SK-N-SH treated with all-trans-retinoic acid at 6 μM for 48 hours (cell line): Measurements from ENCODE around the gene RAB25.

Experiments used
- ATAC-seq: fragments of 200-7000 bp; cut with Tn5 transposase; 3 replicates; pipeline ENCODE4 v1.9.1; 2020; ENCODE audit warnings: mild to moderate bottlenecking, moderate library complexity
- ARNTL ChIP-seq: fragments of 450-650 bp; formaldehyde crosslinking; IDR thresholded peaks from 2 replicates; pipeline ENCODE4 v1.5.0; 2020; ENCODE audit warnings: low read depth, mild to moderate bottlenecking, moderate library complexity, borderline replicate concordance
- BACH2 ChIP-seq: fragments of 250-450 bp; sonication (Bioruptor Pico); IDR thresholded peaks from 2 replicates; pipeline ENCODE4 v1.9.0; 2021; ENCODE audit warnings: mild to moderate bottlenecking, borderline replicate concordance
- CREB5 ChIP-seq: fragments of 250-450 bp; sonication (Bioruptor Pico); IDR thresholded peaks from 2 replicates; pipeline ENCODE4 v1.5.1; 2020; ENCODE audit warnings: low read depth, mild to moderate bottlenecking, moderate library complexity
- CSDC2 ChIP-seq: fragments of 250-450 bp; sonication (Bioruptor Pico); IDR thresholded peaks from 2 replicates; pipeline ENCODE4 v1.5.0; 2020; ENCODE audit warnings: mild to moderate bottlenecking, moderate library complexity
- CSRNP3 ChIP-seq: fragments of 250-450 bp; sonication (Bioruptor Pico); IDR thresholded peaks from 2 replicates; pipeline ENCODE4 v1.5.1; 2021; ENCODE audit warnings: mild to moderate bottlenecking, moderate library complexity
- ESRRG ChIP-seq: fragments of 250-450 bp; sonication (Bioruptor Pico); IDR thresholded peaks from 2 replicates; pipeline ENCODE4 v1.6.1; 2021; ENCODE audit warnings: mild to moderate bottlenecking
- GLIS3 ChIP-seq: fragments of 250-450 bp; sonication (Bioruptor Pico); IDR thresholded peaks from 2 replicates; pipeline ENCODE4 v1.5.0; 2020; ENCODE audit warnings: mild to moderate bottlenecking, moderate library complexity
- ISL1 ChIP-seq: fragments of 250-450 bp; sonication (Bioruptor Pico); IDR thresholded peaks from 2 replicates; pipeline ENCODE4 v2.1.2; 2022; ENCODE audit warnings: mild to moderate bottlenecking, moderate library complexity
- OSR1 ChIP-seq: fragments of 250-450 bp; sonication (Bioruptor Pico); IDR thresholded peaks from 2 replicates; pipeline ENCODE4 v1.8.0; 2022; ENCODE audit warnings: moderate library complexity, mild to moderate bottlenecking, inconsistent platforms
- PPARA ChIP-seq: fragments of 250-450 bp; sonication (Bioruptor Pico); IDR thresholded peaks from 2 replicates; pipeline ENCODE4 v1.5.0; 2020; ENCODE audit warnings: mild to moderate bottlenecking, borderline replicate concordance
- RARB ChIP-seq: fragments of 250-450 bp; sonication (Bioruptor Pico); IDR thresholded peaks from 2 replicates; pipeline ENCODE4 v1.8.0; 2021; ENCODE audit warnings: mild to moderate bottlenecking, moderate library complexity
- SNAI2 ChIP-seq: fragments of 250-450 bp; sonication (Bioruptor Pico); IDR thresholded peaks from 2 replicates; pipeline ENCODE4 v1.5.0; 2020; ENCODE audit warnings: mild to moderate bottlenecking, moderate library complexity
- TOX ChIP-seq: fragments of 250-450 bp; sonication (Bioruptor Pico); IDR thresholded peaks from 2 replicates; pipeline ENCODE4 v1.8.0; 2021; ENCODE audit warnings: mild to moderate bottlenecking, moderate library complexity, borderline replicate concordance
- ZC3H10 ChIP-seq: fragments of 250-450 bp; sonication (Bioruptor Pico); IDR thresholded peaks from 2 replicates; pipeline ENCODE4 v1.5.1; 2021; ENCODE audit warnings: mild to moderate bottlenecking, moderate library complexity
- ZFP3 ChIP-seq: fragments of 250-450 bp; sonication (Bioruptor Pico); IDR thresholded peaks from 2 replicates; pipeline ENCODE4 v1.5.0; 2020; ENCODE audit warnings: mild to moderate bottlenecking, moderate library complexity
- ZFP30 ChIP-seq: fragments of 450-650 bp; formaldehyde crosslinking; IDR thresholded peaks from 2 replicates; pipeline ENCODE4 v1.5.0; 2022; ENCODE audit warnings: mild to moderate bottlenecking, moderate library complexity
- ZNF565 ChIP-seq: fragments of 450-650 bp; formaldehyde crosslinking; conservative IDR thresholded peaks from 2 replicates; pipeline ENCODE4 v1.5.0; 2020; ENCODE audit warnings: low read depth, mild to moderate bottlenecking, moderate library complexity
- ZNF70 ChIP-seq: fragments of 450-650 bp; formaldehyde crosslinking; IDR thresholded peaks from 2 replicates; pipeline ENCODE4 v1.5.0; 2020; ENCODE audit warnings: mild to moderate bottlenecking, moderate library complexity
- TF ChIP-seq, protein P1 (sequence below): fragments of 250-450 bp; sonication (Bioruptor Pico); IDR thresholded peaks from 2 replicates; pipeline ENCODE4 v1.8.0; 2021; ENCODE audit warnings: low read depth, mild to moderate bottlenecking, moderate library complexity, borderline replicate concordance
- TF ChIP-seq, protein P2 (sequence below): fragments of 250-450 bp; sonication (Bioruptor Pico); IDR thresholded peaks from 2 replicates; pipeline ENCODE4 v1.5.0; 2020; ENCODE audit warnings: mild to moderate bottlenecking, moderate library complexity

The RAB25 gene

GRCh38 chr1:156077430-156077760 lies 16.4 kb downstream of the RAB25 start:
- TF ChIP-seq GLIS3 = no peak
- TF ChIP-seq CSRNP3 (CRISPR knock-in tag) = no peak
- no peak for TF ChIP-seq SNAI2
- no peak for TF ChIP-seq ZNF70
- TF ChIP-seq ESRRG = no peak
- TF ChIP-seq ZC3H10 (CRISPR knock-in tag) = no peak
- TF ChIP-seq, protein P1, sequence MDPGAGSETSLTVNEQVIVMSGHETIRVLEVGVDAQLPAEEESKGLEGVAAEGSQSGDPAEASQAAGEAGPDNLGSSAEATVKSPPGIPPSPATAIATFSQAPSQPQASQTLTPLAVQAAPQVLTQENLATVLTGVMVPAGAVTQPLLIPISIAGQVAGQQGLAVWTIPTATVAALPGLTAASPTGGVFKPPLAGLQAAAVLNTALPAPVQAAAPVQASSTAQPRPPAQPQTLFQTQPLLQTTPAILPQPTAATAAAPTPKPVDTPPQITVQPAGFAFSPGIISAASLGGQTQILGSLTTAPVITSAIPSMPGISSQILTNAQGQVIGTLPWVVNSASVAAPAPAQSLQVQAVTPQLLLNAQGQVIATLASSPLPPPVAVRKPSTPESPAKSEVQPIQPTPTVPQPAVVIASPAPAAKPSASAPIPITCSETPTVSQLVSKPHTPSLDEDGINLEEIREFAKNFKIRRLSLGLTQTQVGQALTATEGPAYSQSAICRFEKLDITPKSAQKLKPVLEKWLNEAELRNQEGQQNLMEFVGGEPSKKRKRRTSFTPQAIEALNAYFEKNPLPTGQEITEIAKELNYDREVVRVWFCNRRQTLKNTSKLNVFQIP (CRISPR knock-in tag) = no peak
- TF ChIP-seq OSR1 (CRISPR knock-in tag) = no peak
- no peak for TF ChIP-seq ZFP3
- TF ChIP-seq ZNF565 = no peak
- no peak for TF ChIP-seq ISL1 (CRISPR knock-in tag)
- no peak for TF ChIP-seq BACH2 (CRISPR knock-in tag)
- no peak for TF ChIP-seq TOX
- no peak for TF ChIP-seq PPARA (CRISPR knock-in tag)
- TF ChIP-seq, protein P2, sequence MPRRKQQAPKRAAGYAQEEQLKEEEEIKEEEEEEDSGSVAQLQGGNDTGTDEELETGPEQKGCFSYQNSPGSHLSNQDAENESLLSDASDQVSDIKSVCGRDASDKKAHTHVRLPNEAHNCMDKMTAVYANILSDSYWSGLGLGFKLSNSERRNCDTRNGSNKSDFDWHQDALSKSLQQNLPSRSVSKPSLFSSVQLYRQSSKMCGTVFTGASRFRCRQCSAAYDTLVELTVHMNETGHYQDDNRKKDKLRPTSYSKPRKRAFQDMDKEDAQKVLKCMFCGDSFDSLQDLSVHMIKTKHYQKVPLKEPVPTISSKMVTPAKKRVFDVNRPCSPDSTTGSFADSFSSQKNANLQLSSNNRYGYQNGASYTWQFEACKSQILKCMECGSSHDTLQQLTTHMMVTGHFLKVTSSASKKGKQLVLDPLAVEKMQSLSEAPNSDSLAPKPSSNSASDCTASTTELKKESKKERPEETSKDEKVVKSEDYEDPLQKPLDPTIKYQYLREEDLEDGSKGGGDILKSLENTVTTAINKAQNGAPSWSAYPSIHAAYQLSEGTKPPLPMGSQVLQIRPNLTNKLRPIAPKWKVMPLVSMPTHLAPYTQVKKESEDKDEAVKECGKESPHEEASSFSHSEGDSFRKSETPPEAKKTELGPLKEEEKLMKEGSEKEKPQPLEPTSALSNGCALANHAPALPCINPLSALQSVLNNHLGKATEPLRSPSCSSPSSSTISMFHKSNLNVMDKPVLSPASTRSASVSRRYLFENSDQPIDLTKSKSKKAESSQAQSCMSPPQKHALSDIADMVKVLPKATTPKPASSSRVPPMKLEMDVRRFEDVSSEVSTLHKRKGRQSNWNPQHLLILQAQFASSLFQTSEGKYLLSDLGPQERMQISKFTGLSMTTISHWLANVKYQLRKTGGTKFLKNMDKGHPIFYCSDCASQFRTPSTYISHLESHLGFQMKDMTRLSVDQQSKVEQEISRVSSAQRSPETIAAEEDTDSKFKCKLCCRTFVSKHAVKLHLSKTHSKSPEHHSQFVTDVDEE (CRISPR knock-in tag) = no peak
- TF ChIP-seq CREB5 = no peak
- no peak for TF ChIP-seq ZFP30 (CRISPR knock-in tag)
- TF ChIP-seq, all 23 proteins: peak for 0
- no peak for ATAC-seq

DNA sequence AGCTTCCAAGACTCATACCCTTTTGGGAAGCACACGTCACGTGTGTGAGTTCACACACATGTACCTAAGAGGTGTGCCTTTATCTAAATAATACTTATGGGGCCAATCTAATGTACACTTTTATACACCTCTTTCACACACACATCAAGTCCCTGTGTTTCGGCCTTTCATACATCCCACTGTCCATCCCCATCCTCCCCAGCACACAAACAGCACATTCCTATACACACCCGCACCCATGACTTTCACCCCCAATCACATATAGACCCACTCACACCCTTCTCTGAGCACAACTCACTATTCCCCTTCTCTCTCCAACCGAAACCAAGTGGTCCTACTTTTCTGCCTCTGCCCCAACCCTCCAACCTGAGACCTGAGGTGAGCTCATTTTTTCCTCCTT lies 17.8 kb downstream of the RAB25 start:
- no peak for TF ChIP-seq TOX
- no peak for TF ChIP-seq ESRRG
- TF ChIP-seq, protein P2 (CRISPR knock-in tag) = no peak
- TF ChIP-seq ZFP3 = no peak
- TF ChIP-seq ZFP30 (CRISPR knock-in tag) = no peak
- TF ChIP-seq OSR1 (CRISPR knock-in tag) = no peak
- TF ChIP-seq, protein P1 (CRISPR knock-in tag) = no peak
- no peak for TF ChIP-seq BACH2 (CRISPR knock-in tag)
- TF ChIP-seq CSDC2 (CRISPR knock-in tag) = no peak
- no peak for TF ChIP-seq CSRNP3 (CRISPR knock-in tag)
- TF ChIP-seq ZNF565 = no peak
- TF ChIP-seq RARB (CRISPR knock-in tag) = no peak
- TF ChIP-seq SNAI2 = no peak
- TF ChIP-seq ARNTL = no peak
- no peak for TF ChIP-seq ISL1 (CRISPR knock-in tag)
- no peak for TF ChIP-seq ZNF70
- ATAC-seq = no peak
